ENCODE measurements around the gene TM9SF4. TPM values are rescaled to one million over a fixed set of nuclear protein-coding genes. Genes with fewer than 3 reads are reported as not detected.
A peak's percentile ranks its signal among the peaks of the same experiment; 100 is the strongest.
"Not testable (repeated sequence)": the region's sequence is repeated elsewhere in the genome, so short reads cannot be mapped to it uniquely, and the experiment has no call there.

Gene TM9SF4
- polyA plus RNA-seq, 1 experiment: 101 TPM

- no peaks in the 10 kb centered on the region for H3K36me3 ChIP-seq (ENCODE audit: control insufficient read depth, insufficient read depth, low read length)
- POLR2A ChIA-PET: no interaction called here
- 0 out of 2 replicates have a peak, but pooled peaks have one; percentile 5 for TF ChIP-seq CTCF (IDR thresholded peaks at IDR 0.05; ENCODE audit: insufficient read depth, low read depth, low read length)
- H3K27me3 ChIP-seq (ENCODE audit: control insufficient read depth, insufficient read depth, low read length): no peaks in the 10 kb centered on the region
- peak overlapping the region; percentile 53 for H3K4me3 ChIP-seq (ENCODE audit: low read depth, low read length)
- CTCF ChIA-PET: interaction anchor here (1.3 kb wide), 1 partner anchor 18 kb away, joined by 3 read pairs; no protein-coding TSS in a partner anchor
- DNase-seq (ENCODE audit: low read depth): no peak
Measured at GRCh38 chr20:32189691-32190615, 80.4 kb downstream of the TM9SF4 start.

- 0 out of 2 replicates have a peak, but pooled peaks have one; percentile 0 for TF ChIP-seq CTCF (IDR thresholded peaks at IDR 0.05; ENCODE audit: insufficient read depth, low read depth, low read length)
- Histone ChIP-seq H3K36me3 (ENCODE audit: control insufficient read depth, insufficient read depth, low read length) (peaks cover 7% of the 10 kb centered on the region), H3K27me3 (ENCODE audit: control insufficient read depth, insufficient read depth, low read length) (no peaks in the 10 kb centered on the region), H3K4me3 (ENCODE audit: low read depth, low read length) (peak overlapping the region; percentile 53)
- DNase-seq (ENCODE audit: low read depth): no peak
- ChIA-PET POLR2A (no interaction called here), CTCF (interaction anchor here (1.3 kb wide), 1 partner anchor 19 kb away, joined by 3 read pairs; no protein-coding TSS in a partner anchor)
Measured at GRCh38 chr20:32190616-32191415, 81.3 kb downstream of the TM9SF4 start.

GRCh38 chr20:32191422-32191821 is 81.9 kb downstream of the TM9SF4 start:
- ChIA-PET POLR2A (no interaction called here), CTCF (no interaction called here)
- no peak for TF ChIP-seq CTCF (IDR thresholded peaks at IDR 0.05; ENCODE audit: insufficient read depth, low read depth, low read length)
- Histone ChIP-seq H3K36me3 (ENCODE audit: control insufficient read depth, insufficient read depth, low read length) (peaks cover 11% of the 10 kb centered on the region), H3K27me3 (ENCODE audit: control insufficient read depth, insufficient read depth, low read length) (no peaks in the 10 kb centered on the region), H3K4me3 (ENCODE audit: low read depth, low read length) (no peak overlapping the region)
- DNase-seq (ENCODE audit: low read depth): no peak

GRCh38 chr20:32191873-32192272 is 82.4 kb downstream of the TM9SF4 start:
- DNase-seq (ENCODE audit: low read depth): no peak
- ChIA-PET POLR2A (no interaction called here), CTCF (no interaction called here)
- H3K27me3 ChIP-seq (ENCODE audit: control insufficient read depth, insufficient read depth, low read length): no peaks in the 10 kb centered on the region
- peaks cover 13% of the 10 kb centered on the region for H3K36me3 ChIP-seq (ENCODE audit: control insufficient read depth, insufficient read depth, low read length)
- TF ChIP-seq CTCF (IDR thresholded peaks at IDR 0.05; ENCODE audit: insufficient read depth, low read depth, low read length): no peak
- H3K4me3 ChIP-seq (ENCODE audit: low read depth, low read length): no peak overlapping the region

GRCh38 chr20:32192698-32193097 is 83.2 kb downstream of the TM9SF4 start:
- CTCF ChIA-PET: interaction anchor here (0.6 kb wide), 1 partner anchor 13 kb away, joined by 3 read pairs; no protein-coding TSS in a partner anchor
- POLR2A ChIA-PET: no interaction called here

GRCh38 chr20:32193336-32193735 is 83.8 kb downstream of the TM9SF4 start:
- POLR2A ChIA-PET; CTCF ChIA-PET; H3K4me3 ChIP-seq (ENCODE audit: low read depth, low read length); DNase-seq (ENCODE audit: low read depth); H3K27me3 ChIP-seq (ENCODE audit: control insufficient read depth, insufficient read depth, low read length): not testable (repeated sequence)
- peaks cover 19% of the 10 kb centered on the region for H3K36me3 ChIP-seq (ENCODE audit: control insufficient read depth, insufficient read depth, low read length)

More at GRCh38 chr20:32192698-32193097, 83.2 kb downstream of the TM9SF4 start:
- Histone ChIP-seq H3K27me3 (ENCODE audit: control insufficient read depth, insufficient read depth, low read length) (no peaks in the 10 kb centered on the region), H3K4me3 (ENCODE audit: low read depth, low read length) (no peak overlapping the region), H3K36me3 (ENCODE audit: control insufficient read depth, insufficient read depth, low read length) (peaks cover 18% of the 10 kb centered on the region)
- TF ChIP-seq CTCF (IDR thresholded peaks at IDR 0.05; ENCODE audit: insufficient read depth, low read depth, low read length): no peak
- no peak for DNase-seq (ENCODE audit: low read depth)

Data from BJ (cell line).